Keratinocyte (primary cell): ENCODE results near the gene SEC11A. TPM values are rescaled to one million over a fixed set of nuclear protein-coding genes. Genes with fewer than 3 reads are reported as not detected.

Source experiments
- DNase-seq: peaks from one replicate; pipeline ENCODE4 v3.0.0-alpha.2; 2011; ENCODE audit warnings: low read depth, missing footprints, low spot score
- FAIRE-seq: peaks from 2 replicates; lab custom pipeline; 2011; peaks lifted over from hg19 to GRCh38; lab: Jason Lieb, UNC
- H2AFZ ChIP-seq: 2 replicates; pipeline ENCODE4 v1.6.0; 2012; ENCODE audit warnings: low read length, control low read depth, inconsistent platforms; ENCODE audit not compliant: control insufficient read depth
- H3K27ac ChIP-seq: 2 replicates; pipeline ENCODE4 v1.5.1; 2011; ENCODE audit warnings: low read length; ENCODE audit not compliant: control insufficient read depth, insufficient read depth
- H3K27me3 ChIP-seq: 3 replicates; pipeline ENCODE4 v1.6.0; 2011; ENCODE audit warnings: low read length; ENCODE audit not compliant: control insufficient read depth, insufficient read depth; ENCODE audit errors: extremely low read depth
- H3K36me3 ChIP-seq, 2 experiments: 2 replicates in 1 of 2; 3 replicates in 1 of 2; pipeline ENCODE4 v1.5.1; 2011; ENCODE audit warnings: low read length in 2 of 2, mild to moderate bottlenecking in 1 of 2; ENCODE audit not compliant: control insufficient read depth in 2 of 2, insufficient read depth in 2 of 2; ENCODE audit errors: extremely low read depth in 1 of 2
- H3K4me1 ChIP-seq: 3 replicates; pipeline ENCODE4 v1.5.1; 2011; ENCODE audit warnings: low read length; ENCODE audit not compliant: control insufficient read depth, insufficient read depth; ENCODE audit errors: extremely low read depth
- H3K4me2 ChIP-seq: 3 replicates; pipeline ENCODE4 v1.6.0; 2011; ENCODE audit warnings: low read depth, low read length; ENCODE audit not compliant: control insufficient read depth, insufficient read depth; ENCODE audit errors: extremely low read depth
- H3K4me3 ChIP-seq, 3 experiments: fragments of 200-600 bp in 1 of 3; sonication (generic) in 1 of 3; 2 replicates in 2 of 3; 3 replicates in 1 of 3; pipeline ENCODE4 v1.5.1; 2011 to 2016; ENCODE audit warnings: low read length in 3 of 3, mild to moderate bottlenecking in 3 of 3, control low read depth in 2 of 3, inconsistent platforms in 1 of 3, low read depth in 1 of 3, mixed read lengths in 1 of 3, mixed run types in 1 of 3, moderate library complexity in 1 of 3; ENCODE audit not compliant: control insufficient read depth in 2 of 3, insufficient read depth in 2 of 3; ENCODE audit errors: extremely low read depth in 1 of 3
- H3K79me2 ChIP-seq: 2 replicates; pipeline ENCODE4 v1.6.0; 2012; ENCODE audit warnings: low read length; ENCODE audit not compliant: control insufficient read depth, insufficient read depth
- H3K9ac ChIP-seq: 3 replicates; pipeline ENCODE4 v1.6.0; 2011; ENCODE audit warnings: low read length; ENCODE audit not compliant: control insufficient read depth, insufficient read depth; ENCODE audit errors: extremely low read depth
- H3K9me1 ChIP-seq: 3 replicates; pipeline ENCODE4 v1.6.0; 2011; ENCODE audit warnings: low read length; ENCODE audit not compliant: control insufficient read depth, insufficient read depth; ENCODE audit errors: extremely low read depth
- H3K9me3 ChIP-seq: 2 replicates; pipeline ENCODE4 v1.5.1; 2012; ENCODE audit warnings: low read depth, low read length; ENCODE audit not compliant: control insufficient read depth
- H4K20me1 ChIP-seq: 3 replicates; pipeline ENCODE4 v1.6.0; 2011; ENCODE audit warnings: low read length; ENCODE audit not compliant: control insufficient read depth, insufficient read depth; ENCODE audit errors: extremely low read depth
- CTCF ChIP-seq, 3 experiments: IDR thresholded peaks in 1 of 3; conservative IDR thresholded peaks in 1 of 3; optimal IDR thresholded peaks in 1 of 3; 2 replicates in 2 of 3; 3 replicates in 1 of 3; pipeline versions ENCODE3 to v1.5.1; 2011; ENCODE audit warnings: low read length in 3 of 3, mild to moderate bottlenecking in 3 of 3, moderate library complexity in 2 of 3, control low read depth in 1 of 3, inconsistent platforms in 1 of 3; ENCODE audit not compliant: insufficient read depth in 2 of 3; ENCODE audit errors: extremely low read depth in 1 of 3
- EZH2 ChIP-seq: IDR thresholded peaks from one replicate; pipeline ENCODE4 v1.6.1; 2012; ENCODE audit warnings: inconsistent platforms, mild to moderate bottlenecking, low read length, moderate library complexity
- dilution Hi-C: fragments of 300-500 bp; cut with MboI; formaldehyde crosslinking; loops from one replicate; pipeline ENCODE4 v1.7.0; 2020; ENCODE audit warnings: low sequenced_read_pairs; ENCODE audit not compliant: extremely low pct_ligation_motif_present
- polyA plus RNA-seq, 5 experiments: library from polyadenylated mRNA; depleted of rRNA in 3 of 5; stranded (reverse) in 3 of 5; stranded (forward) in 1 of 5; unstranded in 1 of 5; fragments of >200 nt; gene quantifications; 1 replicate in 1 of 5; 2 replicates in 3 of 5; 3 replicates in 1 of 5; pipeline versions ENCODE4 v1.2.1 to v1.2.3, GENCODE V29; 2011 to 2012; ENCODE audit warnings: missing spikeins in 2 of 5, low read depth in 1 of 5, low replicate concordance in 1 of 5

SEC11A gene
- polyA plus RNA-seq, 1 donor (not counting 4 experiments of a cell fraction or from before 2014, with no cell fraction given): 195 TPM

- no peak overlapping the region for H3K4me2 ChIP-seq
- peaks cover 93% of the 10 kb centered on the region for H3K79me2 ChIP-seq
- no peaks in the 10 kb centered on the region for H3K9me1 ChIP-seq
- peaks cover 9% of the 10 kb centered on the region for H3K4me1 ChIP-seq
- no peaks in the 10 kb centered on the region for H4K20me1 ChIP-seq
- H3K9me3 ChIP-seq: no peaks in the 10 kb centered on the region
- DNase-seq (no peak), FAIRE-seq (no peak)
- H3K27ac ChIP-seq: no peak overlapping the region
- no peaks in the 10 kb centered on the region for H3K27me3 ChIP-seq
- TF ChIP-seq EZH2 (no peak), CTCF (optimal IDR thresholded peaks at IDR 0.05 in 1 of 3, IDR thresholded peaks at IDR 0.05 in 1 of 3, conservative IDR thresholded peaks at IDR 0.05 in 1 of 3; ENCODE audit: extremely low read depth in 1 of 3, insufficient read depth in 2 of 3, low read length in 3 of 3) (no peak)
- H2AFZ ChIP-seq: no peak overlapping the region
- H3K4me3 ChIP-seq: no peak overlapping the region
- dilution Hi-C loops: no loop called here
- no peaks in the 10 kb centered on the region for H3K36me3 ChIP-seq
- H3K9ac ChIP-seq: no peak overlapping the region
Observed at GRCh38 chr15:84697236-84697990, 18.5 kb downstream of the SEC11A start.

- H4K20me1 ChIP-seq: no peaks in the 10 kb centered on the region
Observed at GRCh38 chr15:84696757-84697156, 19.2 kb downstream of the SEC11A start.

More at GRCh38 chr15:84696757-84697156, 19.2 kb downstream of the SEC11A start:
- Histone ChIP-seq H3K79me2 (peaks cover 91% of the 10 kb centered on the region), H3K4me1 (peaks cover 9% of the 10 kb centered on the region), H3K36me3 (no peaks in the 10 kb centered on the region), H2AFZ (no peak overlapping the region), H3K27me3 (no peaks in the 10 kb centered on the region), H3K4me2 (no peak overlapping the region), H3K9ac (no peak overlapping the region), H3K9me1 (no peaks in the 10 kb centered on the region), H3K27ac (no peak overlapping the region), H3K9me3 (no peaks in the 10 kb centered on the region), H3K4me3 (no peak overlapping the region)
- TF ChIP-seq EZH2: no peak
- TF ChIP-seq CTCF (optimal IDR thresholded peaks at IDR 0.05 in 1 of 3, IDR thresholded peaks at IDR 0.05 in 1 of 3, conservative IDR thresholded peaks at IDR 0.05 in 1 of 3; ENCODE audit: extremely low read depth in 1 of 3, insufficient read depth in 2 of 3, low read length in 3 of 3): no peak
- dilution Hi-C loops: no loop called here
- no peak for FAIRE-seq
- no peak for DNase-seq
